ENCODE results near the gene GRPEL1. TPM values are rescaled to one million over a fixed set of nuclear protein-coding genes. Genes with fewer than 3 reads are reported as not detected.

The GRPEL1 gene
- polyA plus RNA-seq, 2 of the 4 experiments (the other 2 are of a cell fraction): 45.5 to 72.0 TPM

DNA sequence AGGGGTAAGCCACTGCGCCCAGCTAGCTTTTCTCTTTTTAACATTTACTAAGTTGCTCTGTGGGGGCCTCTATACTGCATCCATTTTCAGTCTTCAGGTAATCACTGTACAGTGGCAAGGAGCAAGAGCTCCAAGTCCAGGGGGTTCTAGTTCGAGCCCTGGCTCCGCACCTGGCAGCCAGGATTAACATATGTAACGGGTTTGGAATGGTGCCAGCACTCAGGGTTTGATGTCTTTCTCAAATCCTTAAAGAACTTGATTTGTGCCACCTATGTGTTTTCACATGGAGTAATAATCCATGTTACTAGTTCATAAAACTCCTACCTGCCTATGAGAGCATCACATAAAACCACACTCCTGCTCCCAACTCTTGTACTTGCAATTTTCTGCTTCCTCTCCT is 4.5 kb downstream of the GRPEL1 start:
- TF ChIP-seq HDAC2 (IDR thresholded peaks at IDR 0.05): no peak
- no peak for TF ChIP-seq CBX2 (IDR thresholded peaks at IDR 0.05; ENCODE audit: borderline replicate concordance, low read depth)
- TF ChIP-seq FOSB (CRISPR knock-in tag; IDR thresholded peaks at IDR 0.05): no peak
- no peak for TF ChIP-seq MAFK (IDR thresholded peaks at IDR 0.05; ENCODE audit: partially characterized antibody)
- no peak for TF ChIP-seq CEBPB (IDR thresholded peaks at IDR 0.05)
- no peak for TF ChIP-seq TP53 (CRISPR knock-in tag; IDR thresholded peaks at IDR 0.05)
- no peak for TF ChIP-seq CHD4 (IDR thresholded peaks at IDR 0.05; ENCODE audit: borderline replicate concordance)
- no peak overlapping the region for H3K4me2 ChIP-seq
- ATAC-seq (no peak), DNase-seq (ENCODE audit: low read depth in 1 of 2, low spot score in 1 of 2) (no peak), FAIRE-seq (no peak)
- H3K9me3 ChIP-seq: no peaks in the 10 kb centered on the region
- peaks cover 10% of the 10 kb centered on the region; the same call in 2 of the 3 replicates for H3K4me1 ChIP-seq
- ChIA-PET CTCF (interaction anchor here (0.9 to 2.0 kb wide), 4 partner anchors 9 to 46 kb away, joined by 3 to 7 read pairs (median 4); partner anchors contain the start of gene TADA2B), POLR2A (no interaction called here)
- no peak overlapping the region for H3K4me3 ChIP-seq
- WGBS (ENCODE audit: missing lambda C conversion rate): 83% methylated on average over 4 of the region's 4 CpGs
- H3K27ac ChIP-seq: no peak overlapping the region

DNA sequence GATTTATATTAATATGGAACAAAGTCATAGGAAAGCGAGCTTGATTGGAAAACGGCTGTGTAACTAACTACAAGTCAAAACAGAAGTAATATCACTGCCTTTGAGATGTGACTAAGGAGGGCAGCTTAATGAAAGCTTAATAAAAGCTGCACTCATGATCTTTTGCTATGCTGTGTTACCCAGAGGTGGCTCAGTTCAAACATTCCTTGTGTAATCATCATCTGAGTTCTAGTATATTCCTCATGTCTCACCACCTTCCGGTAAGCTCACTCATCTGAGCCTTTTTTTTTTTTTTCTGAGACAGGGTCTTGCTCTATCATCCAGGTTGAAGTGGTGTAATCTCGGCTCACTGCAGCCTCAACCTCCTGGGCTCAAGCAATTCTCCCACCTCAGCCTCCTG is 5.0 kb downstream of the GRPEL1 start:
- POLR2A ChIA-PET: no interaction called here
- 74% methylated on average over 4 of the region's 4 CpGs for WGBS (ENCODE audit: missing lambda C conversion rate)
- Histone ChIP-seq H3K4me1 (peaks cover 10% of the 10 kb centered on the region; the same call in 2 of the 3 replicates), H3K4me2 (no peak overlapping the region), H3K4me3 (no peak overlapping the region), H3K27ac (no peak overlapping the region), H3K9me3 (no peaks in the 10 kb centered on the region)
- ATAC-seq (no peak), FAIRE-seq (no peak), DNase-seq (ENCODE audit: low read depth in 1 of 2, low spot score in 1 of 2) (no peak)
- CTCF ChIA-PET: interaction anchor here (0.9 to 2.0 kb wide), 4 partner anchors 8 to 45 kb away, joined by 3 to 7 read pairs (median 4); partner anchors contain the start of gene TADA2B
- TF ChIP-seq, protein P1, sequence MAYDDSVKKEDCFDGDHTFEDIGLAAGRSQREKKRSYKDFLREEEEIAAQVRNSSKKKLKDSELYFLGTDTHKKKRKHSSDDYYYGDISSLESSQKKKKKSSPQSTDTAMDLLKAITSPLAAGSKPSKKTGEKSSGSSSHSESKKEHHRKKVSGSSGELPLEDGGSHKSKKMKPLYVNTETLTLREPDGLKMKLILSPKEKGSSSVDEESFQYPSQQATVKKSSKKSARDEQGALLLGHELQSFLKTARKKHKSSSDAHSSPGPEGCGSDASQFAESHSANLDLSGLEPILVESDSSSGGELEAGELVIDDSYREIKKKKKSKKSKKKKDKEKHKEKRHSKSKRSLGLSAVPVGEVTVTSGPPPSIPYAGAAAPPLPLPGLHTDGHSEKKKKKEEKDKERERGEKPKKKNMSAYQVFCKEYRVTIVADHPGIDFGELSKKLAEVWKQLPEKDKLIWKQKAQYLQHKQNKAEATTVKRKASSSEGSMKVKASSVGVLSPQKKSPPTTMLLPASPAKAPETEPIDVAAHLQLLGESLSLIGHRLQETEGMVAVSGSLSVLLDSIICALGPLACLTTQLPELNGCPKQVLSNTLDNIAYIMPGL (CRISPR knock-in tag; IDR thresholded peaks at IDR 0.05; ENCODE audit: borderline replicate concordance): no peak

DNA sequence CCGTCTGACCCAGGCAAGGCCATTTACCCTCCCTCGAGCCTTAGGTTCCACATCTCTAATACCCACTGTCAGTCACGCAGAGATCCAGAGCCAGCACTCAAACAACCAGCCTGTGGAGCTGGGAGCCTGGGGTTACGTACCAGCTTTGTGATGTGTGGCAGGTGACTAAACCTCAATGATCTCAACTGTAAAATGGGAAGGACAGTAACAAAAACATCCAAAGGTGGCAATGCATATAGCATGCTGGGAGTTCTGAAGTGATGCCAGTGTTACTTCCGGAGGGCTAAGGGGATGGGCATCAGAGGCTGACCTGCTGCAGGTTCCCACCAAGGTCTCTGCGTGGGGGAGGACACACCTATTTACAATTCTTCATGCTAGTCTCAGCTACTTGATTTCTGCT is 6.0 kb downstream of the GRPEL1 start:
- ChIA-PET CTCF (interaction anchor here (0.7 to 2.0 kb wide), 3 partner anchors 9 to 19 kb away, joined by 4 to 7 read pairs (median 5); partner anchors contain the start of gene TADA2B), POLR2A (no interaction called here)
- ATAC-seq: no peak
- H3K4me3 ChIP-seq: no peak overlapping the region
- WGBS (ENCODE audit: missing lambda C conversion rate): 99% methylated on average over 6 of the region's 6 CpGs
- no peak for DNase-seq (ENCODE audit: low read depth in 1 of 2, low spot score in 1 of 2)
- no peak overlapping the region for H3K27ac ChIP-seq
- FAIRE-seq: no peak
- TF ChIP-seq NR3C1 (IDR thresholded peaks at IDR 0.05): no peak
- no peak for TF ChIP-seq HOXB5 (CRISPR knock-in tag; IDR thresholded peaks at IDR 0.05)
- TF ChIP-seq, protein P1 (CRISPR knock-in tag; IDR thresholded peaks at IDR 0.05; ENCODE audit: borderline replicate concordance): no peak
- no peak for TF ChIP-seq POLR2A (IDR thresholded peaks at IDR 0.05; ENCODE audit: low read length)
- no peak for TF ChIP-seq TFCP2L1 (CRISPR knock-in tag; IDR thresholded peaks at IDR 0.05)
- no peak for TF ChIP-seq SMC3 (IDR thresholded peaks at IDR 0.05)
- no peak for TF ChIP-seq FOSB (CRISPR knock-in tag; IDR thresholded peaks at IDR 0.05)
- TF ChIP-seq MAZ (IDR thresholded peaks at IDR 0.05; ENCODE audit: borderline replicate concordance, low read depth, low read length): no peak
- no peak for TF ChIP-seq EHMT2 (IDR thresholded peaks at IDR 0.05; ENCODE audit: low read depth)
- H3K4me2 ChIP-seq: no peak overlapping the region
- no peaks in the 10 kb centered on the region for H3K9me3 ChIP-seq
- H3K4me1 ChIP-seq: peaks cover 10% of the 10 kb centered on the region; the same call in 2 of the 3 replicates

DNA sequence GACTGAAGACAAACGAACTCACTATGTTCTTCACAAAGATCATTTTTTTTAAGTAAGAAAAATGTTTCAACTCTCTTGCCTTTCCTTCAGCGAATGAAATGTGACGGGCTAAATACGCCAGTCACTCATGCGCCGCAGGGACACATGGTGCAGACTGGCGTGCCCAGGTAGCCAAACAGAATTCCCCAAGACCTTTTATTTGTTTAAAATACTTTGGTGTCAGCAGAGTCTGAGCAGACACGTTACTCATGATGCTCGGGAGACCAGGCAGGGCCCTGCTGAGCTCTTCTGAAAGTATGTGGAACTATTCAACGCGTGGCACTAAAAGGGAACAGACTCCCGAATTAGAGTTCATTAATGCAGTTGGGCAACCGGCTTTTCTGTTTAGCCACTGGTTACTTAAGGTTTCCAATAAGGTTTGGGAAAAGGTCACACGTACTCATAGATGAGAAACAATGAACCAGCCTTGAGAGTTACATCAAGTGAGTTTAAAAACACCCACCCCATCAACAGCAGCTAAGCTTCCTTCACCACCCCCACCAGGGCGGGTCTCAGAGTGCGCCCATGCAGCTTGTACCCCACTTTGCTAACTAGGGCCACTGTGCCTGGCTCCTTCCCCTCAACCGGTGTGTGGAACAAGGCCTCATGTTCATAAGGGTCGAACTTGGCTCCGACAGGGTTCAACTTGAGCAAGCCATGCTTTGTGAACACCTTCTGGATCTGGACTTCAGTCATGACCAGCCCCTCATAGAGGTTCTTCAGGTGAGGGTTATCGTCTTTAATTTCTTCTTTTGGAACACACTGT is 7.3 kb downstream of the GRPEL1 start:
- H3K27ac ChIP-seq: no peak overlapping the region
- no peak overlapping the region for H3K4me2 ChIP-seq
- WGBS (ENCODE audit: missing lambda C conversion rate): 92% methylated on average over 20 of the region's 20 CpGs
- ChIA-PET CTCF (interaction anchor here (0.5 kb wide), 1 partner anchor 347 kb away, joined by 3 read pairs; no protein-coding TSS in a partner anchor), POLR2A (no interaction called here)
- ATAC-seq (no peak), DNase-seq (ENCODE audit: low read depth in 1 of 2, low spot score in 1 of 2) (no peak), FAIRE-seq (no peak)
- TF ChIP-seq CHD4 (IDR thresholded peaks at IDR 0.05; ENCODE audit: borderline replicate concordance): no peak
- TF ChIP-seq CHD2 (IDR thresholded peaks at IDR 0.05; ENCODE audit: low read length, partially characterized antibody): no peak
- no peak for TF ChIP-seq RNF2 (IDR thresholded peaks at IDR 0.05; ENCODE audit: borderline replicate concordance, low read depth)
- TF ChIP-seq EHF (CRISPR knock-in tag; IDR thresholded peaks at IDR 0.05): no peak
- no peak for TF ChIP-seq TFCP2L1 (CRISPR knock-in tag; IDR thresholded peaks at IDR 0.05)
- TF ChIP-seq CBX8 (IDR thresholded peaks at IDR 0.05): no peak
- TF ChIP-seq FOXS1 (CRISPR knock-in tag; IDR thresholded peaks at IDR 0.05): no peak
- TF ChIP-seq SMC3 (IDR thresholded peaks at IDR 0.05): no peak
- H3K9me3 ChIP-seq: no peaks in the 10 kb centered on the region
- no peak overlapping the region for H3K4me3 ChIP-seq
- H3K4me1 ChIP-seq: no peaks in the 10 kb centered on the region

All from A549 (cell line).